Stimulated activated CD4-positive, alpha-beta T cell treated with anti-CD3 and anti-CD28 coated beads, Interleukin-2, amount 100 ng/mL, for 24 hours (primary cell): ENCODE measurements around the gene PHKA2.

ENCODE experiments used
- DNase-seq, 2 donors: peaks; one replicate each; pipeline ENCODE4 v3.0.0-alpha.2; 2020

PHKA2 gene

DNA sequence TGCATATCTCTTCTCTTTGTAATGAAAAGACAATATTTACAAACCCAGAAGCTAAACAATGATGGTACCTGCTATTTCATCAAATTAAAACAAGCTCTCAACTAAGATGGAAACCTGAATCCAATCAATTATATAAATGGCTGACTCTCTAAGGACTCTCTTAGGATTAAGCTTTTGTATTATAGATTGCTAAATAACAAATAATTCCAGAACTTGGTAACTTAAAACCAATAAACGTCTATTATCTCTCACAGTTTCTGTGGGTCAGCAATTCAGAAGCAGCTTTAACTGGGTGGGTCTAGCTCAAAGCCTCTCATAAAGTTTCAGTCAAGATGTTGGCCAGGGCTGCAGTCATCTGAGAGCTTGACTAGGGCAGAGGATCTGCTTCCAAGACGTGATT is 12.4 kb downstream of the PHKA2 start:
- DNase-seq, result no peak

DNA sequence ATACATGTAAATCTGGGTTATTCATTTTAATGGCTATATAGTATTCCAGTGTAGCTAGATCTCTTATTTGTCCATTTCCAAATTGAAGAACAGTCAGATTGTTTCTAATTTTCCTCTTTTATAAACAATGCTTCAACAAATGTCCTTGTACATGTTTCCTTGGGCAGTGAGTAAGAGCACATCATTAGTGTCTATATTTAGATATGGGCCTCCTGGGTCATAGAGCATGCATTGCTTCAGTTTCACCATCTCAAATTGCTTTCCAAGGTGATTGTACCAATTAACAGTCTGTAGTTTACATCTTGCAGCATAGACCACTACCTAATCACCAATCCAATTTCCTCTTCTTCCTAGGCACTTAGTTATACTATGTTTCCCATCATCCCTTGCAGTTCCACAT is 13.4 kb downstream of the PHKA2 start:
- no peak for DNase-seq

DNA sequence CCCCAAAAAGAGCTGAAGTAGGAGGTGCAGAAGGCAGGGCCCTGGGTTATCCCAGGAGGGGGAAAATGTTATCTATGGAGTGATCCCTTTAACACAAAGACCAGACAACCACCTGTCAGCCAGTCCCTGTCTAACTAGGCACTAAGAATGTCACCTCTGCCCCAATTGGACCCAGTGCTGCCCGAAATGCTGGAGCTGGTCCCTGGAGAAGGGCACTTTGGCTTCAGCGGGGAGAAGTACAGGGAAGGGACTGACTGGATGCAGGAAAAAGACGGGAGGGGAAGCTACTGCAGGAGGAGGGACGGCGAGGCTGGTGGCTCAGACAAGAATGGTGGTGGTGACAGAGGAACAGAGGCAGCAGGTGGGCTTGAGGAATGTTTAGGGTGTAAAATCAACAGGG is 17.3 kb downstream of the PHKA2 start:
- DNase-seq, result no peak

DNA sequence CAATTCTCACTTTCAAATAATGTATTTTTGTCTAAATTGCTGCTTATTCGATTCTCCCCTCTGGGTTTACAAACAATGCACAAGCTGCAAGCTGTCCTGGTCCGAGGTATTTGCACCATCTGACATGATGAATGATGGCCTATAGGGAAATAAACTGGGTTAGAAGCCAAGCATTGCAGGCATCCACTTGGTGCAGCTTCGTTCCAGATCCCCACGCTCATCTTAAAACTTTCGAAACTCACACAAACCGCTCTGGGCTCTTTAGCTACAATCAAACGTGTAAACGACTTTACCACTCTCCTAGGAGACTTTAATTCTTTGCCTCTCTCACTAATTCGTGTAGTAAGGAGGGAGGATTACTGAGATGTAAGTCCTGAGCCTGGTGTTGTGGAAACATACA is 19.0 kb downstream of the PHKA2 start:
- DNase-seq, result no peak

DNA sequence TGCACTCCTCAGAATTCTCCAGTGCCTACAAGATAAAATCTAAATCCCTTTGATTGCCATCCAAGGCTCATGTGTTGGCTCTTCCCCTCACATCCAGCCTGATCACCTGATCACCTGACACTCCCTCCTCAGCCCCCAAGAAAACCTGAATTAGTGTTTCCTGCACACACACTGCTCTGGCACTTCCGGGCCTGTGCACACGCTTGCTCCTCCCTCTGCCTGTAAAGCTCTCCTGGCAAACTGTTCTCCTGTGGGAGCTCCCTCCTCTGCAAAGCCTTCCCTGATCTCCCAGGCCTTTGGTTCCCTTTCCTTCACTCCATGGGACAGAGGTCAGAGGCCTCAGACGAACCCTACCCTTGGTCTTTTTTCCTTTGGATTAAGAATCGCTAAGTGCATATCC is 19.9 kb downstream of the PHKA2 start:
- no peak for DNase-seq

DNA sequence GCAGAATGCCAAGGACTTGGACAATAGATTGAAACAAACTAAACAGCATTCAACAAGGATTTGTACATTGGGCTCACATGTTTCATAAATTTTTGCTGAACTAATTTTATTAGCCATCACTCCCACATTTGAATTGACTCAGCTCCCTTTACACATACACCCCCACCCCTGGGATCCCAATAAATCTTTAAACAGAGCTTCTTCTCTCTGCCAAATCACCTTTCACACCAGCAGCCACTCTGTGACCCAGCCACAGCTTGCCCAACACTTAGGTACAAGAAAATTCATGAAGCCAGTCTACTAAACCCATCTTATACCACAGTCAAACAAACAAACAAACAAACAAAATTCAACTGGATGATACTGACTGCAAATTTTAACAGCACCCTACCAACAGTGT is 21.6 kb downstream of the PHKA2 start:
- no peak for DNase-seq

DNA sequence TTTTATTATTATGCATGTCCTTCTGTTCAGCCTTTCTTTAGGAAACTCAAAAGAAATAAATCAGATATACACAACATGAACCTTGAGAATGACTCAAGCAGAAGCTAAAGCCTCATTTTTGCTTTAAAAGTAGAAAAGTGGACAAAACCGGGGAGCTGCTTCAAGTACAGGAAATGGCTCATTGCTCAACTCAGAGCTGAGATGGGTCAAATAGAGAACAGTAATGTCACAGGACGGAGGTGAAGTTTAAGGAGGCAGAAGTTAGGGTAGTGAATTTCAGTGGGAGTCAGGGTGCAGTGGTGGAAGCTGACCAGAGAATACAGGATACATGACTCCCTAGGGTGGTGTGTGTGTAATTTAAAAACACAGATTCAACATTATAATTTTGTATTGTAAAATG is 22.2 kb downstream of the PHKA2 start:
- no peak for DNase-seq

DNA sequence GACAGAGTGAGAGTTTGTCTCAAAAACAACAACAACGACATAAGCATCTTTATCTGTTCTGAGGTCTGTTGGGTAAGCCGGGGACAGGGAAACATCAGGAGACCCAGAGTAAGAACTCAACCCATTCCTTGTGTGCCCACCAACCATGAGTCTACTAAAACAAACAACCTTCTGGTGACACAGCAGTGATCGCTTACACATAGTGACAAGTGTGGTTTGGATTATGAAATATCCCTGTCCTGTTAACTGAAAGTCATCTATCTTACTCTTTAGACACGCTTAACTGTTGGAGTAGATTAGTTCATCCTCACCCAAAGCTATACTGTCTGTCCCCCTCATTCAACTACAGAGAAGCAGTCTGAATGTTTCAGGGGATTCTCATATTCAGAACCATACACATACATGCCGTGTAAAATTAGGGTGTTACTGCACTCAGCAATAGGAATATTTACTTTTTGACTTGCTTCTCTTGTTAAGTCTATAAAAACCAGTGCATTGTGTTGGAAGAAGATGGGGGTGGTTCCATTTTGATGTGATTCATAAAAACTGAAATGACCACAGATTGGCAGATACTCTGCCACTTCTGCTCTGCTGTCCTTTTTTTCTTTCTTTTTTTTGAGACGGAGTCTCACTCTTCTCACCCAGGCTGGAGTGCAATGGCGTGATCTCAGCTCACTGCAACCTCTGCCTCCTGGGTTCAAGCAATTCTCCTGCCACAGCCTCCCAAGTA is 27.4 kb downstream of the PHKA2 start:
- DNase-seq, result no peak

DNA sequence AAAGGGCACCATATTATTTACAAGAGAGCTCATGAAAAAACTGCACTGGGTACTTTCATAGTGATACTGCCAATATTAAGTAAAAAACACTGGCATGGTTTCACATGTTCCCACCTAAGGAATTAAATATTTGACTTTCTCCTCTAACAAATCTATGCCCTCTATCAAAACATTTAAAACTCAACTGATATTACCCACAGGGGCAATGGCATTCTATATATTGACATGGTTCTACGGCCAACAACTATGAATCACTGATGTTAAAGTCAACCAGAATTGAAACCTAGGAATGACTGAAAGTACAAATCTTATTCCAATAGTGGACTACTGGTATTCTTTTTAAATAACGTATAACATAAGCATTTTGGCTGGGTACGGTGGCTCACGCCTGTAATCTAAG is 28.2 kb downstream of the PHKA2 start:
- no peak for DNase-seq

DNA sequence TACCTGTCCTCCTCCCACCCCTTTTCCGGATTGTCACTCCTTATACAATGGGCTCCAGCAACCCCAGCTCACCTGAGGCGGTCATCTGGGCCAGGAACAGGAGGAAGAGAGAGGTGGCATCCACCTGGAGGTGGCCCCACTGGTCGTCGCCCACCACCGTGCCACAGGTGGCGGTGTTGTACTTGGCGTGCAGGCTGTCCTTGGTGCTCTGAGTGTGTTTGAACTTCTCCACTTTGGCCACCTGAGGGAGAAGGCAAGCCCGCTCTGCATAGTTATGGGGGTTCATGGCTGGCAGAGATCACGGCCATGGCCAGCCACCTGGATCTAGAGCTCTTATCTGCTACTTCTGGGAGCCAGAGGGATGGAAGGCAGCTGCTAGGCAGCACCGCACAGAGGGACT is 32.9 kb downstream of the PHKA2 start:
- no peak for DNase-seq

DNA sequence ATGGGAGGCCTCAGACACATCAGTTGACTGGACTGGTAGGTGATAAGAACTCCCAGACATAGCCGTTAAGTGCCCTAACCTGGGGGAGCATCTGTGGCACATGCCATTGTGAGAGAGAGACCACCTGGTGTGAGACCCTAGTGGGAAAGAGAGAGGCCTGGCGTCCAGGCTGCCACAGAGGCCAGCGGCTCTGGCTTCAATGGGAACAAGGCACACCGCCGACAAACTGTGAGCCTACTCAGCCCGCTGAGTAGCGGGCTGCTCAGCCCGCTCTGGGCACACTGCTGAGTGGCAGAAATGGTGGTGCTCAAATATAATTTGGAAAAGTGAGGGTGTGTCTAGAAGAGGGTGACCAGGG is 34.0 kb downstream of the PHKA2 start:
- DNase-seq, result no peak

DNA sequence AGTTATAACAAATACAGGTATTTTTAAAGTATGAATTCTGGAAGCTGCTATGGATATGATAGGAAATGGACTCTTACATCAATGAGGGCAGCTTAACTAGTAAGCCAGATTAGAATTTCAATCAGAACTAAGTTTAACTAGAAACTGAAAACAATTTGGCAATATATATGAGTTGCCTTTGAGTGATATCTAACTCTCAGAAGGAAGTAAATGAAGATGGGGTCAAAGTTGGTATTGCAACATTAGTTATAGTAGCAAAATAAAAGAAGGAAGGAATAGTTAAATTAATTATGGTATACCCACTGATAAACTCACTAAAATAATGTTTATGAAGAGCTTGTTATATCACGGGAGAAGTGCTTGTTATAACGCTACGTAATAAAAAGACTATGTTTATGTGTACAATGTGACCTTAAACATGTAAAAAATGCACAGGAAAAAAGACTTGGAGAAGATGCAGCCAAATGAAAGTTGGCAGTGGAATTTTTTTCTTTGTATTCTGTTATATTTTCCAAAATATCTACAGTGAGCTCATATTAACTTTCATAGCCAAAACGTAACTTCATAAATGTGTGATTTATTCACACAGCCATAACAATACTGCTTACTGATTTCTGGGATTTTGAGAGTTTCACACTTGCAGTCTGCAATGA is 34.5 kb downstream of the PHKA2 start:
- DNase-seq, result no peak

DNA sequence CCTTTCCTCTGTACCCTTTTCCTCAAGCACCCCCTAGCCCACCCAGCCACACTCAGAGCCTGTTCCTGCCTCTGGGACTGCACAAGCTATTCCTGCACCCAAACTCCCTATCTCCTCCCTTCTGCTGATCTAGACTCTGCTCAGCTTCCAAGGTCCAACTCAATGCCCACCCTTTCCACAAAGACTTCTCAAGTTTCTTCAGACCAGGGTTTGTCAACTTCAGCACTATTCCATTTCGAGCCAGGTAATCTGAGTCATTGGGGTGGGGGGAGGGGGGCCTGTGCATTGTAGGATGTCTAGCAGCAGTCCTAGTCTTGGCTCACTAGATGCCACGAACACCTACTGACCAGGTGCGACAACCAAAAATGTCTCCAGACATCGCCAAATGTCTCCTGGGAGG is 37.3 kb downstream of the PHKA2 start:
- DNase-seq, result no peak

DNA sequence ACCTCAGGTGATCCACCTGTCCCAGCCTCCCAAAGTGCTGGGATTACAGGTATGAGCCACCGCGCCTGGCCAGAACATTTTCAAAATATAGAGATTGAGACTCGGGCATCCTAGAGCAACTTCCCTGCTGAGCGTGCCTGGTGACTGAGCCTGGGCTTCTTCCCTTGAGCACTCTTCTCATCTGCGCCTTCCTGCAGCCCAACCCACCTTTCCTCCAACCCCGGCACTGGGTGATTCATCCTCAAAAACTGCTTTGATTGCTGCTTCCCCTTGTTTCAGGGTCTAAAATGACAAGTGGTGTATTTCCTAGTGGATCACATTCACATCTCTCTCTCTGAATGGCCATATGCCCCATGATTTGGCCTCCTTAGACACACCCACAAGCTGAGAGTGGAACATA is 37.8 kb downstream of the PHKA2 start:
- no peak for DNase-seq

DNA sequence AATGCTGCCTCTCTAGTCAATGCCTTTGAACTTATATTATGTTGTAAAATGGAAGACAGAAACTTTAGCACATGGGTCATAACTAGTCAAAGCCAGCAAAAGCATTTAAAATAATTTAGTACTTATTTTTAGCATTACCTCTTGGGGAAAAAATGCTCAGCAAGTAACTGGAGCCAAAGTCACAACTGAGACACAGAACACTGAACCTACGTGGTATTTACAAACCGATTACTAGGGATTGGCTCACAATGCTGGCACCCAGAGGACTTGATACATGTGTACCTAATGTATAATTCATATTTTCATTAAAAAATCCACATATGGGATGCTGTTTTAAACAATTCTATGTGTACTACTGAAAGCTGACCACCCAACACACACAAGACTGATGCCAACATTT is 38.4 kb downstream of the PHKA2 start:
- no peak for DNase-seq

DNA sequence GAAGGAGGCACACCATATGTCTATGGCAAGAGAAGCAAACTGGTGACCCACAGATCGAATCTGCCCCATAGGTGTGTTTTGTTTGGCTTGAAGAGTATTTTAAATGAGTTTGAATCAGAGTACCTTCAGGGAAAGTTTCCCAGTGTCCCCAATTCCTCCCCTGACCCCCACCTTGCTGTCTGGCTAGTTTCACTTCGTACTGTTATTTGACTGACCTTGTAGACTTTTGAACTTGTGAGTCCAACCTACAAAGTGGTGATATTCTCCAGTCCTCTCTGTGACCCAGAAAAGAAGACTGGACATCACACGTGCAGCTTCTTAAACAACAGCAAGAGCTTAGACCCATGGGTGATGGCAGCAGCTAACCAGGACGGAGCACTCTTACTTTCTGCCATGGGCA is 39.4 kb downstream of the PHKA2 start:
- no peak for DNase-seq

DNA sequence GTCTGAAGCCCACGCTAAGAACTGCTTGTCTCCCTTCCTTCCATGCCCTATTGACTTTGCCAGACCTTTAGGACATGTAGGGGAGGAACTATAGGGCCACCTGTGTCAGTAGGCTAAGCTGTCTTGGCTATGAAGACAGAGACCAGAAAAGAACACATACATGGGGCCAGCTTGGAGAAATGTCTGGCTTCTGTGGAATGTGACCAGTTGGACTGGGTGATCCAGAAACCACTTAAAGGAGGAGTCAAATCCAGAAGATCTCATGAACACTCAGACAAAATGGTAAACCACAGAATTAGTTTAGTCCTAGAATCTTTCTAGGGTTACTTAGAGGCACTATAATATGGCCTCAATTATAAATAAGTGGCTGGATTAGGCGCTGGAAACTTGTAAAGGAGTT is 42.0 kb downstream of the PHKA2 start:
- no peak for DNase-seq

DNA sequence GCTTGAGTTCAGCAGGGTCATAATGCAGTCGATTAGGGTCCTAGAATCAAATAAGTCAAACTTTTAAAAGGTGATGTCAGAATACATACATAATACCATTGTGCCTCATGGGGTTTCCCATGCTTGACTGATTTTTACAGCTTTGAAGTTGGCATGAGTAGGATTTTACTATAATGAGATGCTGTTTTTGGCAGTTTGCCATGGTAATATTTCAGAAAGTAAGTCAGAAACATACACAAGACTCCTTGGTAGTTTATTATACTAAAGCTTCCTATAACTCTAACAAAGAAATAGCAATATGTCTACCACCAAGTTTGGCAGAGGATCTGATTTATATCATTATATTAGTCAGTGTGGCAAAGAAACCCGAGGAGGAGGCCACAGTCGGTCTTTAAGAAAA is 45.2 kb downstream of the PHKA2 start:
- DNase-seq, result no peak

DNA sequence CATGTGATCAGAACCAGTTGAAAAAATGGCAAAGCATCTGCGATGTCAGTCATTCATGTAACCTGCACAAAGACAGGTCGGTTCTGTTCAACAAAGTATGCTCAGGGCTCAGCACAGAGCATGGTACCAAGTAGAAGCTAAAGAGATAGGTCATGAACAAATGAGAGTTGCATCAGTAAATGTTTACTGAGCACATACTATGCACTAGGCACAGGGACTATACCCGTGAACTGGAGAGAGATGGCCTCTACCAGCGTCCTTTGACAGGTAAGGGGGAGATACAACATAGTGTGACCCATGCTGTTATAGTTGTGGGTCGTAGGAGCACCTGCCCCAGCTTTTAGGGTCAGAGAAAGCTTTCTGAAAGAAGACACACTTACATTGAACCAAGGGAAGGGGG is 46.7 kb downstream of the PHKA2 start:
- no peak for DNase-seq

DNA sequence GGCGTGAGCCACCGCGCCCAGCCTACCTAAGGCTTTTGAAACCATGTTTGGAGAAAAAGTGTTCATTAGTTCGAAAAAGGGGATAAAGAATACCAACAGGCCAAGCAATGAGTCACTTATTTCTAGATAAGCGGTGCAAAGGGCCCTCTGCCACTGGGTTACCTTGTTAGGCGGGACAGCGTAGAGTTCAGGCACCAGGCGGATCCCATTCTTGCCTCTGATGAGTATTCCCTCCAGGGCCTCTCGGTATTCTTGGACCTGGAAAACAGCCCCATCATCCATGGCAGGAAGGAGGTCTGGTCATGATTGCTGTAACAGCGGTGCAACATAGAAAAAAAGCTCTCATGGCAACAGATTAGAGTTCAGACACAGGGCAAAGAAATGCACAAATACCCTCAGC is 48.0 kb downstream of the PHKA2 start:
- DNase-seq, result no peak

DNA sequence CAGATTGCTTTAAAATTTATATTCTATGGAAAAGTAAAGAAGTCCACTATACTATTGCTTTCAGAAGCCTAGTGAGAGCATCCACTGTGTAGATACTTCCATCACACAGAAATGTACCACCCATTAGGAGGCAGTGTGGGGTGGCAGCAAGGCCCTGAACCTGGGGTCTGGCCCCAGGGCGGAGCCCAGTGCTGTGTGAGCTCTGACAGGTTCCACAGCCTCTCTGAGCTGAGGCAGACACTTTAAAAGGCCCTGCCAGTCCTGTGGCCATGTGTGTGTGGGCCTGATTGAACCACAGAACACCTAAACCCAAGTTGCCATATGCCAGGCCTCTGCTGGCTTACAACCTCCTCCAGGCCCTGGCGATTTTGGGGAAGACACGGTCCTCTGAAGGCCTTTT is 49.2 kb downstream of the PHKA2 start:
- DNase-seq, result no peak

DNA sequence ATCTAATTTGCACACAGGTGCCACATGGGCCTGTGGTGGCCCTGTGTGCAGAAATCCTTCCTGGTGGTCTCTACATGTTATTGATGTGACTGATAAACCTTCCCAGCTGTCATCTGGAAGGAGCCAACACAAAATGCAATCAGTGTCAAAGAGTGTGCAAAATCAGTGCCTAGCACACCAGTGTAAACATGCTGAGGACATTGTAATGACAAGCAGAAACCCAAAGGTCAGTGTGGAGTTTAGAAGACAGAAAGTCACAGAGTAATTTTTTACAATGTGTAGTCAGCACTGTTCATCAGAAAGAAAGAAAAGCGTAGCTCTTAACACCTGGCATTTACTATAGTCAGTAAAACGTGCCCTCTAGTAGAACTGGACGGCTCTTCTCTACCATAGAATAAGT is 50.3 kb downstream of the PHKA2 start:
- no peak for DNase-seq

DNA sequence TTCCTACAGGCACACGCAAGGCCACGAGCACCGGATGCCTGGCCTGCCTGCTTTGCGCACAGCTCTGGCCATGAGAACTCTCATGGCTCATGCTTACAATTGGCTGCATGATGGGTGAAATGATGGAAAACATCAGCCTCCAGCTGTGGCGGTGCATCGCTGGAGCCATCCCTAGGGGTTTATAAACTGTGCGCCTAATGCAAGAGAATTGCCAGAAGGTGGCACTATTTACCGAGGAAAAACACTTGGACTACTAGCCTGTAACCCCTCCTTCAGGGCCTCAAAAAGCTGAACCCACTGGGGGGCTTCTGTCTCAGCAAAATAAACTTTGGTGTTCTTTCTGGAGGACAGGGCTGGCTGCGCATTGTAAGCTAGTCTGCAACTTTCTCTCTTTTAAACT is 51.9 kb downstream of the PHKA2 start:
- DNase-seq, result no peak

DNA sequence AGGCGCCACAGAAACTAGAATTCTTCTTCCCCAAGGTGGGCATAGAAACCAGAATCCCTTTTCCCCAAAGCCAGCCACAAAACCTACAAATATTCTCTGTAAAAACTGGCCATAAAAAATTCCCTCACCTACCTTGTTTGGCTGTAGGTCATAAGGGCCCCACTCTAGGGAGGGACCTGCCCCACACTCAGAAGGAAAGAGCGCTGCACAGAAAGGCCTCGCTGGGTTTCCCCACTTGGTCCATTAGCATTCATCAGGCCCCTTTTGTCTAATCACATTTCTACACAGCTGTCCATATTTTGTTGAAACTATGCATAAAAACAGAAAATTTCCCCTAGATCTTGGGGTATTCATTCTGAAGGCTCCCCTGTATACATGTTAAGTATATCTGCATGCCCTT is 54.1 kb downstream of the PHKA2 start:
- no peak for DNase-seq

DNA sequence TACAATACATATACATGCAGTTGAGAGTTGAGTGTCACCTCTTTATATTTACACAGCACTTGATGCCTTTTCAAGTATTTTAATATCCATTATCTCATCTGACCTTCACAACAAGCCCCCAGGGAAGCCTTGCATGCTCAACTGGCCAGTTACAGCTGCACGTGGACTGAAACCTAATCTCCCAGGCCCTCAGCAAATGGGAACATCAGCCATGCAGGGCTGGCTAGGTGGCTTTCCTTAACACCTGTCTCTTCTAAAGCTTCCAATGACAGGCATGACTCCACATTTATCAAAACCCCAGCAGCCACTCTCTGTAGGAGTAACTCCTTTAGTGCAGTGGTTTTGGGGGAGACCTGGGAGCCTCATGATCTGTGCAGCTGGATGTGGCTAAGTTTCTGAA is 56.4 kb downstream of the PHKA2 start:
- DNase-seq, result no peak
